SK-N-SH (cell line): ENCODE data around the gene PFAS. TPM values are rescaled to one million over a fixed set of nuclear protein-coding genes. Genes with fewer than 3 reads are reported as not detected.

ENCODE experiments used
- CTCF ChIA-PET: fragments of 300-600, 350-600 bp; formaldehyde crosslinking; extraction: SDS; loops from one replicate; lab custom pipeline; 2021; lab: Yijun Ruan, JAX
- POLR2A ChIA-PET: fragments of 350-600 bp; sonication (Branson Sonifier 250); formaldehyde crosslinking; extraction: SDS; loops from one replicate; lab custom pipeline; 2020; ENCODE audit warnings: antibody characterized with exemption, inconsistent platforms; lab: Yijun Ruan, JAX
- DNase-seq: peaks from one replicate; pipeline ENCODE4 v3.0.0; 2012
- H2AFZ ChIP-seq: fragments of 200-600 bp; sonication (generic); 2 replicates; pipeline ENCODE4 v1.8.1; 2016; ENCODE audit warnings: antibody characterized with exemption, mild to moderate bottlenecking, low read depth
- H3F3A ChIP-seq: fragments of 200-600 bp; sonication (generic); replicated peaks from 2 replicates; pipeline ENCODE3; 2016; ENCODE audit warnings: antibody characterized with exemption, mild to moderate bottlenecking; ENCODE audit not compliant: insufficient read depth
- H3K27ac ChIP-seq, 2 experiments: fragments of 200-500 bp in 1 of 2; fragments of 200-600 bp in 1 of 2; sonication (Bioruptor generic) in 1 of 2; sonication (generic), shearing (Covaris generic) in 1 of 2; 2 replicates each; pipeline versions ENCODE4 v1.5.1 to v1.6.1; 2014 to 2016; ENCODE audit warnings: low read depth in 2 of 2, inconsistent platforms in 1 of 2, low read length in 1 of 2, mild to moderate bottlenecking in 1 of 2, mixed read lengths in 1 of 2
- H3K27me3 ChIP-seq: fragments of 200-600 bp; sonication (generic), shearing (Covaris generic); 2 replicates; pipeline ENCODE4 v1.6.1; 2016; ENCODE audit warnings: mixed run types; ENCODE audit not compliant: insufficient read depth
- H3K36me3 ChIP-seq, 2 experiments: fragments of 200-500 bp in 1 of 2; fragments of 200-600 bp in 1 of 2; sonication (Bioruptor generic) in 1 of 2; sonication (generic) in 1 of 2; replicated peaks in 1 of 2; 2 replicates each; pipeline versions ENCODE3 to v1.5.1; 2014 to 2016; ENCODE audit warnings: low read length in 1 of 2, mild to moderate bottlenecking in 1 of 2; ENCODE audit not compliant: insufficient read depth in 2 of 2, control insufficient read depth in 1 of 2
- H3K4me1 ChIP-seq, 2 experiments: fragments of 200-500 bp in 1 of 2; fragments of 200-600 bp in 1 of 2; sonication (Bioruptor generic) in 1 of 2; sonication (generic), shearing (Covaris generic) in 1 of 2; 2 replicates each; pipeline versions ENCODE4 v1.5.1 to v1.6.1; 2014 to 2016; ENCODE audit warnings: low read depth in 1 of 2, low read length in 1 of 2, mixed run types in 1 of 2; ENCODE audit not compliant: insufficient read depth in 2 of 2, control insufficient read depth in 1 of 2
- H3K4me2 ChIP-seq: fragments of 200-600 bp; sonication (generic), shearing (Covaris generic); 2 replicates; pipeline ENCODE4 v1.6.1; 2017; ENCODE audit warnings: mixed run types
- H3K4me3 ChIP-seq, 2 experiments: fragments of 200-500 bp in 1 of 2; fragments of 200-600 bp in 1 of 2; sonication (Bioruptor generic) in 1 of 2; sonication (generic), shearing (Covaris generic) in 1 of 2; 2 replicates each; pipeline versions ENCODE4 v1.5.1 to v1.8.1; 2014 to 2016; ENCODE audit warnings: low read depth in 2 of 2, inconsistent platforms in 1 of 2, low read length in 1 of 2, mild to moderate bottlenecking in 1 of 2, mixed read lengths in 1 of 2, moderate library complexity in 1 of 2
- H3K79me2 ChIP-seq: fragments of 200-600 bp; sonication (generic); 2 replicates; pipeline ENCODE4 v1.8.1; 2017; ENCODE audit warnings: mild to moderate bottlenecking; ENCODE audit not compliant: insufficient read depth
- H3K9ac ChIP-seq: fragments of 200-600 bp; sonication (generic); 2 replicates; pipeline ENCODE4 v1.6.1; 2017; ENCODE audit warnings: mixed run types
- H3K9me2 ChIP-seq: fragments of 200-600 bp; sonication (generic); 2 replicates; pipeline ENCODE4 v1.6.1; 2017; ENCODE audit warnings: mixed run types
- H3K9me3 ChIP-seq: fragments of 200-600 bp; sonication (generic); 2 replicates; pipeline ENCODE4 v1.6.1; 2017; ENCODE audit warnings: mixed run types, mild to moderate bottlenecking, moderate library complexity
- H4K20me1 ChIP-seq: fragments of 200-600 bp; sonication (generic); 2 replicates; pipeline ENCODE4 v1.6.1; 2017; ENCODE audit warnings: mild to moderate bottlenecking, mixed run types; ENCODE audit not compliant: insufficient read depth
- CHD2 ChIP-seq: fragments of 150-350 bp; IDR thresholded peaks from 2 replicates; pipeline ENCODE4 v1.6.1; 2018; ENCODE audit warnings: low read length; ENCODE audit not compliant: partially characterized antibody
- CTCF ChIP-seq: fragments of 200-600 bp; sonication (generic); IDR thresholded peaks from 2 replicates; pipeline ENCODE4 v1.6.1; 2017; ENCODE audit warnings: antibody characterized with exemption, mild to moderate bottlenecking, moderate library complexity
- ELF1 ChIP-seq: IDR thresholded peaks from 2 replicates; pipeline ENCODE4 v1.4.0; 2012
- EP300 ChIP-seq, 2 experiments: IDR thresholded peaks; 2 replicates each; pipeline versions ENCODE4 v1.4.0 to v1.6.1; 2012; ENCODE audit warnings: borderline replicate concordance in 1 of 2, low read depth in 1 of 2, low read length in 1 of 2
- FOSL2 ChIP-seq: IDR thresholded peaks from 2 replicates; pipeline ENCODE4 v1.4.0; 2012; ENCODE audit warnings: low read depth, mild to moderate bottlenecking, moderate library complexity, borderline replicate concordance
- GABPA ChIP-seq: IDR thresholded peaks from 2 replicates; pipeline ENCODE4 v1.4.0; 2012; ENCODE audit warnings: low read depth, mild to moderate bottlenecking
- GATA2 ChIP-seq: sonication (generic); formaldehyde crosslinking; IDR thresholded peaks from 2 replicates; pipeline ENCODE4 v1.5.0; 2020; ENCODE audit warnings: mild to moderate bottlenecking, missing genetic modification reagents
- IRF3 ChIP-seq: fragments of 150-350 bp; IDR thresholded peaks from 2 replicates; pipeline ENCODE4 v1.6.1; 2016; ENCODE audit warnings: mild to moderate bottlenecking, low read depth, low read length
- MEF2A ChIP-seq: IDR thresholded peaks from 2 replicates; pipeline ENCODE4 v1.4.0; 2012; ENCODE audit warnings: low read depth, borderline replicate concordance
- MXI1 ChIP-seq: IDR thresholded peaks from 2 replicates; pipeline ENCODE4 v1.6.1; 2012; ENCODE audit warnings: mild to moderate bottlenecking, low read depth, low read length, improper control_type of control experiment
- NFIC ChIP-seq: IDR thresholded peaks from 2 replicates; pipeline ENCODE4 v1.4.0; 2012; ENCODE audit warnings: borderline replicate concordance
- PBX3 ChIP-seq: IDR thresholded peaks from 2 replicates; pipeline ENCODE4; 2012
- RAD21 ChIP-seq: IDR thresholded peaks from 2 replicates; pipeline ENCODE4 v1.6.1; 2012; ENCODE audit warnings: mild to moderate bottlenecking, low read length
- RCOR1 ChIP-seq: fragments of 150-350 bp; IDR thresholded peaks from 2 replicates; pipeline ENCODE4 v1.6.1; 2017; ENCODE audit warnings: antibody characterized with exemption, low read length
- REST ChIP-seq: IDR thresholded peaks from 2 replicates; pipeline ENCODE4 v1.6.1; 2012; ENCODE audit warnings: mild to moderate bottlenecking, low read depth, low read length, moderate library complexity
- RFX5 ChIP-seq: IDR thresholded peaks from 2 replicates; pipeline ENCODE4 v1.6.1; 2012; ENCODE audit warnings: mild to moderate bottlenecking, improper control_type of control experiment, low read length
- RXRA ChIP-seq: IDR thresholded peaks from 2 replicates; pipeline ENCODE4 v1.4.0; 2012; ENCODE audit warnings: low read depth, mild to moderate bottlenecking, borderline replicate concordance
- TEAD4 ChIP-seq: IDR thresholded peaks from 2 replicates; pipeline ENCODE4 v1.4.0; 2012; ENCODE audit warnings: mild to moderate bottlenecking, borderline replicate concordance; ENCODE audit not compliant: insufficient read depth
- USF2 ChIP-seq: fragments of 150-350 bp; IDR thresholded peaks from 2 replicates; pipeline ENCODE4 v1.6.1; 2017; ENCODE audit warnings: antibody characterized with exemption, low read length, low read depth, borderline replicate concordance
- YY1 ChIP-seq: IDR thresholded peaks from 2 replicates; pipeline ENCODE4 v1.4.0; 2012; ENCODE audit warnings: low read depth, mild to moderate bottlenecking
- WGBS: methylation state at CpG from one replicate; pipeline ENCODE4 v1.1.6; 2017; ENCODE audit warnings: low lambda C conversion rate; 5-methylcytosine and 5-hydroxymethylcytosine counted together
- polyA plus RNA-seq, 3 experiments: library from polyadenylated mRNA; depleted of rRNA; stranded (reverse); fragments of >200 nt; gene quantifications; 2 replicates each; pipeline ENCODE4 v1.2.3, GENCODE V29; 2012

Gene PFAS
- polyA plus RNA-seq, 1 of the 3 experiments (the other 2 are of a cell fraction): 22.4 TPM

GRCh38 chr17:8294361-8294760 is 45.3 kb downstream of the PFAS start:
- H4K20me1 ChIP-seq: no peaks in the 10 kb centered on the region
- DNase-seq: no peak
- ChIA-PET CTCF (interaction anchor here (1.1 kb wide), 1 partner anchor 23 kb away, joined by 3 read pairs; no protein-coding TSS in a partner anchor), POLR2A (interaction anchor here (1.3 to 1.8 kb wide), 2 partner anchors 10 to 102 kb away, joined by 4 to 5 read pairs; no protein-coding TSS in a partner anchor)
- peaks cover 13% of the 10 kb centered on the region for H3F3A ChIP-seq
- TF ChIP-seq RCOR1 (no peak), RFX5 (no peak), REST (no peak), CHD2 (no peak), MXI1 (no peak), CTCF (no peak), YY1 (no peak), TEAD4 (no peak), IRF3 (no peak), ELF1 (no peak), RXRA (no peak), FOSL2 (no peak), GABPA (no peak), NFIC (no peak), GATA2 (CRISPR knock-in tag) (no peak), EP300 (IDR thresholded peaks at IDR 0.05; ENCODE audit: borderline replicate concordance in 1 of 2, low read depth in 1 of 2, low read length in 1 of 2) (no peak), MEF2A (no peak), USF2 (no peak), PBX3 (no peak), RAD21 (no peak)
- no peaks in the 10 kb centered on the region for H3K27me3 ChIP-seq
- H3K4me2 ChIP-seq: peak overlapping the region; percentile 91
- WGBS: 92% methylated on average over 7 of the region's 9 CpGs
- peaks cover 7% of the 10 kb centered on the region for H3K79me2 ChIP-seq
- H3K9ac ChIP-seq: no peak overlapping the region
- H3K9me2 ChIP-seq: no peaks in the 10 kb centered on the region
- no peaks in the 10 kb centered on the region for H3K36me3 ChIP-seq
- H2AFZ ChIP-seq: no peak overlapping the region; the same call in 1 of the 2 replicates
- no peak overlapping the region; a peak in 1 of 4 replicates for H3K27ac ChIP-seq
- no peak overlapping the region; a peak in 1 of 4 replicates for H3K4me3 ChIP-seq
- no peaks in the 10 kb centered on the region for H3K9me3 ChIP-seq
- peaks cover 5 to 21% of the 10 kb centered on the region in 2 experiments; a peak in 1 of 4 replicates for H3K4me1 ChIP-seq
